NCI-H524 (cell line): ENCODE data around the gene VSTM2B.

Experiments used
- DNase-seq, 2 experiments: peaks; one replicate each; lab custom pipeline; 2025; lab: John Stamatoyannopoulos, UW

VSTM2B gene

DNA sequence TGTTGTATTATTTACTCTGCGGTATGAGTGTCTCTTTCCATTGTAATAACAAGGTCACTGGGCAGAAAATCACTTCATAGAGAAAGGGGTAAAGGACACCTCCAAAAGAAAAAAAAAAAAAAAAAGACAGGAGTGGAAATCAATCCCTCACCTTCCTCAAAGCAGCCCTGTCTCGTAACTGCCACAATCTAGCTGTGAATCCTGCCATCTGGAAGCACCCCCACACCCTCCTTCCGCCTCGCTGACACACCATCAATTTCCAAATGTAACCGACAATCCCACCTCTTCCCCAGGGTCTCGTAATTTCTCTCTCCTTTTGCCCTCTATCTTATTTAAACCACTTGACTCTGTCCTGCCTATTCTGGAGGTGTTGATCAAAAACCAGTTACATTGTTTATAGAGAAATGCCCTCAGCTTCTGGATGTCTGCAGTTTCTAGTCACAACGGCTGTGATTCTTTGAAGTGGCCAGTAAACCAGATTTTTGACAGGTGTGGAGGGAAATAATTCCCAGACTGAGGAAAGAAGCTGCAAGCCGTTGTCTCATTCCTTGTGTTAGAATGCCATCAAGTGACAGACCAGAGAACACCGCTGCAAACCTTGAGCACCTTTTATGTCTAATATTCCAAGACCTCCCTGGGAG is 71.2 kb downstream of the VSTM2B start:
- peak; percentile 13 to 72 for DNase-seq

GRCh38 chr19:29598036-29598435 is 72.2 kb downstream of the VSTM2B start:
- DNase-seq = no peak

GRCh38 chr19:29598496-29598895 is 72.7 kb downstream of the VSTM2B start:
- no peak for DNase-seq

GRCh38 chr19:29603308-29603707 is 77.5 kb downstream of the VSTM2B start:
- no peak for DNase-seq

DNA sequence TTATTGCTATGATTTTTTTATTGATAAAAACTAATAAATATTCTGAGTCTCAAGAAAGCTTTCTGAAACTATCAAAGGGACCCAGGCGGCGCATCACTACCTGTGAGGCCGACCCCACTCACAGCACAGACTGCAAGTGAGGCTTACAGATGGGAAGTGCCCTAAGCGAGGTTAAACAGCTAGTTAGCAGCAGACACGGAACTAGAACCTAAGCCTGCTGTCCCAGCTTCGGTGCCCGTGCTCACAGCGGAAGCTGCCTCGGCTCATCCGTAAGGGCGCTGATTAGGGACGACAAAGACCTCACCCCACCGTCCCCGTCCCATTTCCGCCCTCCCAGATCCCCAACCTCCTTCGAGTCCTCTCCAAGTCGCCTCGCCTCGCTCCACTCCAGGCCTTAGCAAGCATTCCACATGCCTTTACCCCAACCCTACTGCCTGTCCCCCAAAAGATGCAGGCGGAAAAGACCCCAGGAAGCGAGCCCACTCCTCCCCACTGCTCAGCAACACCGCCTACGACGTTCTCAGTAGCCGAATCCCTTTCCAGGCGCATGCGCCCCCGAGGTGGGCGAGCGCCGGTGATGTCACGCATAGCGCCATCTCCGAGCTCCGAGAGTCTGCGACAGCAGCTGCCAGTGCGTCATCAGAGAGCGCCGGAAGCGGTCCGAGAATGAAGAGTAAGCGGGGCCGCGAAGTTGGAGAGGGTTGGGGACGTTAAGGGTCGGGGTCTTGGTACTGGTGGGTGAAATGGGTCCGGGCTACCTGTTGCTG is 80.0 kb downstream of the VSTM2B start, which contains the start of gene POP4:
POP4 (plus strand) TSS at position 631 of the 767 bp plus-strand sequence; CDS start at position 667, 36 bp downstream.
- DNase-seq = peak; percentile 86 to 97

GRCh38 chr19:29606420-29606747 is 80.6 kb downstream of the VSTM2B start:
- no peak for DNase-seq

- no peak for DNase-seq
Measured at GRCh38 chr19:29609636-29610035, 83.8 kb downstream of the VSTM2B start.

DNA sequence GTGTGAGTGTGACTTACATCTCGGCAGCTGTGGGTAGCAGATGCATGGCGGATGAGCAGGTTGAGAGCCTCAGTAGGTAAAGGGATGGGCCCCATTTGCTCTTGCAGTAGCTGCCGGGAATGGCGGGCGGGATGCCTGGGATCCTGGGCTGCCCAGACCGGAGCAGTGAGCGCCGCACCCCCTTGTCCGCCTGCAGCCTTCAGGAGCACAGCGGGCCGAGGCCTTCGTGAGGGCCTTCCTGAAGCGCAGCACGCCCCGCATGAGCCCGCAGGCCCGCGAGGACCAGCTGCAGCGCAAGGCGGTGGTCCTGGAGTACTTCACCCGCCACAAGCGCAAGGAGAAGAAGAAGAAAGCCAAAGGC is 84.4 kb downstream of the VSTM2B start:
- DNase-seq = no peak

- DNase-seq = peak; percentile 29 to 69
Measured at GRCh38 chr19:29610574-29611271, 84.9 kb downstream of the VSTM2B start.

DNA sequence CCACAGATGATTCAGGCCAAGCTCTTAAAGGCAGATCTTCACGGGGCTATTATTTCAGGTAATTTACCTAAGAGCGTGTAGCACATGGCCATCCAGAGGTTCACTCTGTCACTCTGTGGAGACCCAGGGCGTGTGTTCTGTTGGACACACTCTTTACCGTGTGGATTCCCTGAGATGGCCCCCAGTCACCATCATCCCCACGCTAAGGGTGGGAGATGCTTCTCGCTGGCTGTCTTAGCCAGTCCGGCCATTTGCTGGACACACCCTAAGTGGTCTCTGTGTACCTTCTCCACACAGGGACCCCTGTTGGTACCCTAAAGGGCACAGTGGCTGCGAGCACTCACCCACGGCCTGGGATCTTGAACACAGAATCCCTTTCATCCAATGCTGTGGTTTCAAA is 86.3 kb downstream of the VSTM2B start:
- no peak for DNase-seq

DNA sequence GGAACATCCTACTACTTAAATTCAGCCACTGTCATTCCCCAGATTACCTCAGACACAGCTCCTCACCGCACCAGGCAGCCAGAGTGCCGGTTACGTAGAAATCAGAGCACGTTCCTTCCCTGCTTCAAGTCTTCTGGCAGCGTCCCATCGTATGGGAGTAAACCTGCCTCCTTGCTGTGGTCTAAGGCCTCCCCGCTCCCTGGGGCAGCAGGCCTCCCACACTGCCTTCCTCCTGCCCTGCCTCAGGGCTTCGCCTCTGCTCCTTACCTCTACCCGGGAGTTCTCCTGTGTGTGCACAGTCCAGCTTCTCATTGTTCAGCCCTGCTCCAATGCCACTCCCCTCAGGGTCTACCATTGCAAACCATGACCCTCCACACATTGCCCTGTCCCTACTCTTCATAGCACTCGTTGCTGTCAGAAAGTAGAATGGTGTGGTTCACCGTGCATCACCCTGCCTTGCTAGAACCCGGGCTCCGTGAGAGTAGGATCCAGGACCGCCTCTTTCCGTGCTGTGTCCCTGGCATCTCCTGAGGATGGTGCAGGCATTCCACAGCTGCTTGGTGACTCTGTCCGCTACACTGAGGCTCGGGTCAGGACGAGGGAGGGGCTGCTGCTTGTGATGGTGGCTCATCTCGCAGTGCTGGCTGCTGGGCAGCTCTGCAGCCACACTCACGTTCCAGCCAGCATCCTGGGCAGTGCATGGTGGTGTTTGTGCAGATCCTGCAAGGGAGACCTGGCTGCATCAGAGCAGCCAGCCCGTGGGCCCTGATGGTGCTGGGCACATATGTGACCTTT is 87.2 kb downstream of the VSTM2B start:
- no peak for DNase-seq

DNA sequence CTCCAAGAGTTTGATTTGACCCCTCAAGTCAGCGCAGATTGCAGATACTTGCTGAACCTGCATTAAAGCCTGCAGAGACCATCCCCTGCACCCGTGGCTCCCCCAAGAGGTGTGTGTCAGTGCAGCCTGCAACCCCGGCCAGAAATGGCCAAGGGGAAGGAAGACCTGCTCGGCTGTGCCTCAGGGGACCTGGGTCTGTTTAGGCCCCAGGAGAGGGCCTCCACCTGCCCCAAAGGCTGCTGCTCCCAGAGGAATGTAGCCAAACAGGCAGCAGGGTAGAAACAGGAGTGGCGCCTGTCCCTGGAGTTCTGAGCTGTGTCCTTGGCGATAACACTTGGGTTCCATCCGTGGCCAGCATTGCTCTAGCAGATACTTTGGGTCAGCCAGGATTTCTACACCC is 88.3 kb downstream of the VSTM2B start:
- no peak for DNase-seq
